Ishikawa (cell line): ENCODE data around the gene RAD51B.

Experiments
- CEBPB ChIP-seq: IDR thresholded peaks from 2 replicates; pipeline ENCODE4 v1.6.1; 2012
- CREB1 ChIP-seq: IDR thresholded peaks from 2 replicates; pipeline ENCODE4 v1.6.1; 2012; ENCODE audit warnings: low read depth
- EGR1 ChIP-seq: IDR thresholded peaks from 2 replicates; pipeline ENCODE4 v1.6.1; 2012
- EP300 ChIP-seq: IDR thresholded peaks from 2 replicates; pipeline ENCODE4 v1.6.1; 2012; ENCODE audit warnings: borderline replicate concordance
- FOXM1 ChIP-seq: IDR thresholded peaks from 2 replicates; pipeline ENCODE4 v1.6.1; 2012; ENCODE audit warnings: low read depth, borderline replicate concordance
- NFIC ChIP-seq: IDR thresholded peaks from 2 replicates; pipeline ENCODE4 v1.6.1; 2012
- RAD21 ChIP-seq: IDR thresholded peaks from 2 replicates; pipeline ENCODE4 v1.6.1; 2012; ENCODE audit warnings: low read depth
- REST ChIP-seq: IDR thresholded peaks from 2 replicates; pipeline ENCODE4 v1.6.1; 2012; ENCODE audit warnings: low read depth, mild to moderate bottlenecking
- TAF1 ChIP-seq: IDR thresholded peaks from 2 replicates; pipeline ENCODE4 v1.6.1; 2012; ENCODE audit warnings: low read depth, mild to moderate bottlenecking
- TCF12 ChIP-seq: IDR thresholded peaks from 2 replicates; pipeline ENCODE4 v1.6.1; 2012; ENCODE audit warnings: low read depth
- TEAD4 ChIP-seq: IDR thresholded peaks from 2 replicates; pipeline ENCODE4 v1.6.1; 2012
- USF1 ChIP-seq: IDR thresholded peaks from 2 replicates; pipeline ENCODE4 v1.6.1; 2012
- YY1 ChIP-seq: IDR thresholded peaks from 2 replicates; pipeline ENCODE4 v1.6.1; 2012; ENCODE audit warnings: low read depth
- ZBTB7A ChIP-seq: IDR thresholded peaks from 2 replicates; pipeline ENCODE4 v1.6.1; 2012; ENCODE audit warnings: low read depth
- TF ChIP-seq, protein P1 (sequence below): IDR thresholded peaks from 2 replicates; pipeline ENCODE4 v1.6.1; 2012

Gene RAD51B

DNA sequence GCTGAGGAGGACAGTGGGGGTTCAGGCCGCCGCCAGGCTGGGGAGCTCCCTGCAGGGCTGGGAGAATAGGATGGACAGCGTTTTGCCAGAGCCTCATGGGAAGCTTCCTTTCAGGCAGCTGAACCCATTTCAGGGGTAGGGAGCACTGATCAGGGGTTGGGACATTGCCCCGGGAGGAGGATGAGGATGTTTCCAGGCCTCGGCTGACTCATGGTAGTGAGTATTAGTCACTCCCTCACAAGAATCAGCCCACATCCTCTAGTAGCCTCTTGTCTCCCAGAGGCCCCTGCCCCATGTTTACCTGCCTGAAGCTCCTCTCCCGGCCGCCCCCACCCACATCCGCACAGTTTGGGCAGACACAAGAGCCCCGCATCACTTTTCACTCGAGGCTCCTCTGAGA lies 883.5 kb downstream of the RAD51B start:
- no peak for TF ChIP-seq NFIC
- TF ChIP-seq REST: no peak
- TF ChIP-seq CEBPB: no peak
- no peak for TF ChIP-seq CREB1
- TF ChIP-seq USF1: no peak
- TF ChIP-seq ZBTB7A: no peak
- TF ChIP-seq YY1: no peak
- TF ChIP-seq RAD21: no peak
- no peak for TF ChIP-seq TAF1
- no peak for TF ChIP-seq EGR1
- no peak for TF ChIP-seq FOXM1
- TF ChIP-seq TEAD4: no peak
- no peak for TF ChIP-seq EP300
- TF ChIP-seq, protein P1, sequence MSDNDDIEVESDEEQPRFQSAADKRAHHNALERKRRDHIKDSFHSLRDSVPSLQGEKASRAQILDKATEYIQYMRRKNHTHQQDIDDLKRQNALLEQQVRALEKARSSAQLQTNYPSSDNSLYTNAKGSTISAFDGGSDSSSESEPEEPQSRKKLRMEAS: no peak
- no peak for TF ChIP-seq TCF12

DNA sequence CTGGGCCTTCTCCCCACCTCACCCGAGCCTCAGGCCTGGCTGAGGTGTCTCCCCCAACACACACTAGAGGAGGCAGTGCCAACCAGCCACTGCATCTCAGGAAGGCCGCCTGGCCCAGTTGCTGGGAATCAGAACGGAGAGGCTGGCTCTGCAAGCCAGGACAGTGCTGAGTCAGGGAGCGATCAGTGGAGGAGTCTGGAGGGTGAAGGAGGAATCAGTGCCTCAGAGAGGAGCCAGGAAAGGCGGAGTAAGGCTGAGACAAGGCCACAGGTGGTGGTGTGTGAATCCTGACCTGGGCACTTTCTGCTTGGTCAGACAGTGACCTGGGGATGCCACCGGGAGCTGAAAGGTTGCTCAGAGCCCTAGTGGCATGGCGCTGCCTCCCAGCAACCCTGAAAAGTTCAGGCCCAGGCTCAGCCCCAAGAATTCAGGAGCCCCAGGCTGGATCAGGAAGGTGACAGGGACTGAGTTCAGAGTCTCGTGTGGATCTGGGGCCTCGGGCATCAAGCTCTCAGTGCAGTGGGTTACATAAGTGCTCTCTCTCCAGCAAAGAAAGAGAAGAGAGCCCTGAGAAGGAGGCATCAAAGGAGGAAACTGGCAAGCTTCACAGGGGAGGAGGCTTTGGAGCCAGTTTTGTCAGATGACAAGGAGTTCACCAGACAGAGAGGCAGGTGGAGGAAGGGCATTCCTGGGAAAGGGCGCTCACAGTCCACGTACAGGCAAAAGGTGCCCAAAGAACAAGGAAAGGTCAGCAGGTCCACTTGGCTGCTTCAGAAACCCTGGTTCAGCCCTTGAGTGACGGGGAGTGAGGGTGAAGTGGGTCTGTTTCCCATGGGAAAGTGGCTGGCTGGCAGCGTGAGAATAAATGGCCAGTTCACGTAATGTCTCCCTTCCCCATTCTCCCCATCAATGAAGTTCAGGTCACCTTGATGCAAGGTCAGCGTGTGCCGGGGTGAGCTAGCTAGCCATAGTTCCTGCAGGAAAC lies 885.4 kb downstream of the RAD51B start:
- TF ChIP-seq ZBTB7A: no peak
- TF ChIP-seq TAF1: no peak
- TF ChIP-seq CREB1: no peak
- TF ChIP-seq YY1: no peak
- no peak for TF ChIP-seq USF1
- no peak for TF ChIP-seq RAD21
- no peak for TF ChIP-seq REST
- no peak for TF ChIP-seq CEBPB
- no peak for TF ChIP-seq FOXM1

GRCh38 chr14:68705741-68706283 lies 886.2 kb downstream of the RAD51B start:
- TF ChIP-seq, protein P1: no peak
- no peak for TF ChIP-seq EP300
- TF ChIP-seq TCF12: no peak
- TF ChIP-seq EGR1: no peak
- TF ChIP-seq NFIC: peak; percentile 76

- TF ChIP-seq REST (no peak), TCF12 (no peak), USF1 (no peak), CREB1 (no peak), CEBPB (no peak), EGR1 (no peak), YY1 (no peak), ZBTB7A (no peak), RAD21 (no peak), NFIC (no peak), TEAD4 (no peak), TAF1 (no peak), EP300 (no peak), FOXM1 (no peak)
- TF ChIP-seq, protein P1: no peak
These were observed 887.9 kb downstream of the RAD51B start for GRCh38 chr14:68707482-68707881.
